Coronary artery (tissue), 2 donors: Measurements from ENCODE around the gene MYO15B.

Experiments used
- DNase-seq: peaks from one replicate; pipeline ENCODE4 v3.0.0-alpha.2; 2017; ENCODE audit warnings: low spot score
- H3K27ac ChIP-seq, 2 donors: fragments of 200-600 bp; sonication (generic); one replicate each; pipeline ENCODE4 v1.5.1; 2016 to 2019
- H3K4me3 ChIP-seq: fragments of 200-600 bp; sonication (generic); 2 replicates; pipeline ENCODE4 v1.5.1; 2016; ENCODE audit warnings: mild to moderate bottlenecking, moderate library complexity
- CTCF ChIP-seq: fragments of 200-600 bp; sonication (generic); IDR thresholded peaks from one replicate; pipeline ENCODE4 v1.5.1; 2019; ENCODE audit warnings: antibody characterized with exemption

MYO15B gene

GRCh38 chr17:75571197-75571884 is 16.3 kb upstream of the MYO15B start:
- DNase-seq, result no peak
- Histone ChIP-seq H3K27ac (peak overlapping the region in 1 of 2 donors; percentile 75), H3K4me3 (no peak overlapping the region)
- no peak for TF ChIP-seq CTCF

- H3K4me3 ChIP-seq, result no peak overlapping the region
- no peak for DNase-seq
- no peak for TF ChIP-seq CTCF
- H3K27ac ChIP-seq, result peak overlapping the region in 1 of 2 donors; percentile 75
Observed at GRCh38 chr17:75571885-75572215, 15.8 kb upstream of the MYO15B start.

DNA sequence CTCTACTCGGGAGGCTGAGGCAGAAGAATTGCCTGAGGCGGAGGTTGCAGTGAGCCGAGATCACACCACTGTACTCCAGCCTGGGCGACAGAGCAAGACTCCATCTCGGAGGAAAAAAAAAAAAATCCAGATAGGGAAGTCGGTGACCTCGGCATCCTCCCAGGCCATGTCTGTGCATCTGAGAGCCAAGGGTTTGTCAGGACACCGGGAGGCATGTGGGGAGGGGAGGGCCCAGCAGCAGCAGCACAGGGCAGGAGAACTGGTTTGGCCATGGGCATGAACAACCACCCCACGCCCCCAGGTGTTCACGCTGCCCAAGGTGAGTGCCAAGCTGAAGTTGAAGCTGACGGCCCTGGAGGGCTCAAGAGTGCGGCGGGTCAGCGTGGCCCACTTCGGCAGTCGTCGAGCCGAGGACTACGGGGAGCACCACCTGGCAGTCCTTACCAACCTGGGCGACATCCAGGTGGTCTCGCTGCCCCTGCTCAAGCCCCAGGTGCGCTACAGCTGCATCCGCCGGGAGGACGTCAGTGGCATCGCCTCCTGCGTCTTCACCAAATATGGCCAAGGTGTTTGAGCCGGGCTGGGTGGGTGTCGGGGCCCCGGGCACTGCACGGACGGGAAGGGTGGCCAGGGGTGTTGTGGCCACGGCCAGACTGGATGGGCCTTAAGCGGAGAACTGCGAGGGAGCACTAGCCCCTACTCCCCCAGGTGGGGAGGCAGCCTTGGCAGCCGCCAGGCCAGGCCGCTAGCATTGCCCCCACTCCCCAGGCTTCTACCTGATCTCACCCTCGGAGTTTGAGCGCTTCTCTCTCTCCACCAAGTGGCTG is 14.7 kb upstream of the MYO15B start:
- no peak for TF ChIP-seq CTCF
- DNase-seq, result no peak
- Histone ChIP-seq H3K4me3 (no peak overlapping the region), H3K27ac (no peak overlapping the region)

GRCh38 chr17:75573540-75573957 is 14.1 kb upstream of the MYO15B start:
- no peak for TF ChIP-seq CTCF
- Histone ChIP-seq H3K4me3 (no peak overlapping the region), H3K27ac (no peak overlapping the region)
- no peak for DNase-seq

DNA sequence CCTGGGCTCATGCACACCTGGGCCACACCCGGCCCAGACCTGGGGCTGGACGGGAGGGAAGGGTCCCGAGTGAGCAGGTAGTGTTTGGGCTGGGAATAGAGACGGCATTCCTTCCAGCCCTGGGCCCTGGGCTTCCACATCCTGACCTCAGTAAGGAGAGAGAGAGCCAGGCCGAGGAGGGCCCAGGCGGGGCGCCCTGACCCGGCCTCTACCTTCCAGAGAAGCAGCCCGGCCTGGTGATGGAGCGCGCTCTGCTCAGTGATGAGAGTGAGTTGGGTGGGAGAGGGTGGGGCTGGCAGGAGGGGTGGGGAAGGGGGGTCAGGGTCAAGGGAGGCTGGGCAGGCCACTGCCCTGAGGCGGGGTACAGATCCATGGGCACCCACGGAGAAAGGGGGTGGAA is 13.6 kb upstream of the MYO15B start:
- Histone ChIP-seq H3K4me3 (no peak overlapping the region), H3K27ac (no peak overlapping the region)
- no peak for DNase-seq
- TF ChIP-seq CTCF, result no peak

GRCh38 chr17:75574404-75575036 is 13.1 kb upstream of the MYO15B start:
- TF ChIP-seq CTCF, result no peak
- Histone ChIP-seq H3K4me3 (no peak overlapping the region), H3K27ac (no peak overlapping the region)
- DNase-seq, result no peak
